Measurements from ENCODE around the gene IQCE.

IQCE gene

GRCh38 chr7:2582006-2582735, 23.4 kb downstream of the IQCE start:
- H3K79me2 ChIP-seq (ENCODE audit: control insufficient read depth, low read length) = no peaks in the 10 kb centered on the region
- no peaks in the 10 kb centered on the region for H3K9me3 ChIP-seq (ENCODE audit: control insufficient read depth, insufficient read depth, low read length)
- H3K4me2 ChIP-seq (ENCODE audit: low read length) = no peak overlapping the region
- no peak overlapping the region for H3K4me3 ChIP-seq (ENCODE audit: low read length)
- H3K27ac ChIP-seq (ENCODE audit: low read depth, low read length) = no peak overlapping the region
- no peaks in the 10 kb centered on the region for H3K4me1 ChIP-seq (ENCODE audit: control insufficient read depth, low read length)
- H3K36me3 ChIP-seq (ENCODE audit: control insufficient read depth, low read length) = no peaks in the 10 kb centered on the region
- no peaks in the 10 kb centered on the region for H4K20me1 ChIP-seq (ENCODE audit: control insufficient read depth, insufficient read depth, low read depth, low read length)
- no peaks in the 10 kb centered on the region for H3K27me3 ChIP-seq (ENCODE audit: control insufficient read depth, low read length)
- H3K9me2 ChIP-seq (replicated peaks; ENCODE audit: control insufficient read depth, low read length) = no peaks in the 10 kb centered on the region
- no peaks in the 10 kb centered on the region for H3F3A ChIP-seq (ENCODE audit: control insufficient read depth, insufficient read depth)
- no peak for TF ChIP-seq CTCF (IDR thresholded peaks at IDR 0.05; ENCODE audit: low read depth, low read length, poor library complexity, severe bottlenecking)
- no peak for TF ChIP-seq EZH2phosphoT487 (IDR thresholded peaks at IDR 0.05; ENCODE audit: borderline replicate concordance, low read length)

- H3F3A ChIP-seq (ENCODE audit: control insufficient read depth, insufficient read depth) = no peaks in the 10 kb centered on the region
- no peaks in the 10 kb centered on the region for H3K27me3 ChIP-seq (ENCODE audit: control insufficient read depth, low read length)
- H3K4me3 ChIP-seq (ENCODE audit: low read length) = no peak overlapping the region
- H3K79me2 ChIP-seq (ENCODE audit: control insufficient read depth, low read length) = no peaks in the 10 kb centered on the region
- H3K4me1 ChIP-seq (ENCODE audit: control insufficient read depth, low read length) = no peaks in the 10 kb centered on the region
- TF ChIP-seq EZH2phosphoT487 (IDR thresholded peaks at IDR 0.05; ENCODE audit: borderline replicate concordance, low read length) (no peak), CTCF (IDR thresholded peaks at IDR 0.05; ENCODE audit: low read depth, low read length, poor library complexity, severe bottlenecking) (no peak)
- H4K20me1 ChIP-seq (ENCODE audit: control insufficient read depth, insufficient read depth, low read depth, low read length) = no peaks in the 10 kb centered on the region
- no peaks in the 10 kb centered on the region for H3K9me2 ChIP-seq (replicated peaks; ENCODE audit: control insufficient read depth, low read length)
- H3K4me2 ChIP-seq (ENCODE audit: low read length) = no peak overlapping the region
- no peaks in the 10 kb centered on the region for H3K9me3 ChIP-seq (ENCODE audit: control insufficient read depth, insufficient read depth, low read length)
- no peak overlapping the region for H3K27ac ChIP-seq (ENCODE audit: low read depth, low read length)
- H3K36me3 ChIP-seq (ENCODE audit: control insufficient read depth, low read length) = no peaks in the 10 kb centered on the region
These were observed 25.2 kb downstream of the IQCE start for GRCh38 chr7:2583798-2584580.

GRCh38 chr7:2585446-2585845, 26.7 kb downstream of the IQCE start:
- no peaks in the 10 kb centered on the region for H4K20me1 ChIP-seq (ENCODE audit: control insufficient read depth, insufficient read depth, low read depth, low read length)
- H3F3A ChIP-seq (ENCODE audit: control insufficient read depth, insufficient read depth) = no peaks in the 10 kb centered on the region
- no peaks in the 10 kb centered on the region for H3K79me2 ChIP-seq (ENCODE audit: control insufficient read depth, low read length)
- TF ChIP-seq EZH2phosphoT487 (IDR thresholded peaks at IDR 0.05; ENCODE audit: borderline replicate concordance, low read length) (no peak), CTCF (IDR thresholded peaks at IDR 0.05; ENCODE audit: low read depth, low read length, poor library complexity, severe bottlenecking) (no peak)
- H3K4me2 ChIP-seq (ENCODE audit: low read length) = no peak overlapping the region
- H3K9me2 ChIP-seq (replicated peaks; ENCODE audit: control insufficient read depth, low read length) = no peaks in the 10 kb centered on the region
- no peaks in the 10 kb centered on the region for H3K9me3 ChIP-seq (ENCODE audit: control insufficient read depth, insufficient read depth, low read length)
- no peaks in the 10 kb centered on the region for H3K36me3 ChIP-seq (ENCODE audit: control insufficient read depth, low read length)
- H3K27me3 ChIP-seq (ENCODE audit: control insufficient read depth, low read length) = no peaks in the 10 kb centered on the region
- no peaks in the 10 kb centered on the region for H3K4me1 ChIP-seq (ENCODE audit: control insufficient read depth, low read length)
- H3K4me3 ChIP-seq (ENCODE audit: low read length) = no peak overlapping the region
- no peak overlapping the region for H3K27ac ChIP-seq (ENCODE audit: low read depth, low read length)

Measured in DOHH2 (cell line).